Stimulated activated CD4-positive, alpha-beta T cell treated with anti-CD3 and anti-CD28 coated beads, Interleukin-1b, Interleukin-23, amount 100 ng/mL, for 1 hour (primary cell): ENCODE data around the gene PRSS8.
"Not testable (repeated sequence)": the region's sequence is repeated elsewhere in the genome, so short reads cannot be mapped to it uniquely, and the experiment has no call there.

ENCODE experiments used
- DNase-seq, 2 donors: peaks; one replicate each; pipeline ENCODE4 v3.0.0-alpha.2; 2020; ENCODE audit warnings: low read depth in 2 of 2

PRSS8 gene

GRCh38 chr16:31144418-31144817 is 8.9 kb upstream of the PRSS8 start:
- DNase-seq, result not testable (repeated sequence)

GRCh38 chr16:31143694-31144148 is 8.2 kb upstream of the PRSS8 start:
- DNase-seq, result no peak

- no peak for DNase-seq
Observed at GRCh38 chr16:31143011-31143693, 7.6 kb upstream of the PRSS8 start.

- DNase-seq, result peak; percentile 93 to 95
Observed at GRCh38 chr16:31142109-31143010, 6.8 kb upstream of the PRSS8 start.

DNA sequence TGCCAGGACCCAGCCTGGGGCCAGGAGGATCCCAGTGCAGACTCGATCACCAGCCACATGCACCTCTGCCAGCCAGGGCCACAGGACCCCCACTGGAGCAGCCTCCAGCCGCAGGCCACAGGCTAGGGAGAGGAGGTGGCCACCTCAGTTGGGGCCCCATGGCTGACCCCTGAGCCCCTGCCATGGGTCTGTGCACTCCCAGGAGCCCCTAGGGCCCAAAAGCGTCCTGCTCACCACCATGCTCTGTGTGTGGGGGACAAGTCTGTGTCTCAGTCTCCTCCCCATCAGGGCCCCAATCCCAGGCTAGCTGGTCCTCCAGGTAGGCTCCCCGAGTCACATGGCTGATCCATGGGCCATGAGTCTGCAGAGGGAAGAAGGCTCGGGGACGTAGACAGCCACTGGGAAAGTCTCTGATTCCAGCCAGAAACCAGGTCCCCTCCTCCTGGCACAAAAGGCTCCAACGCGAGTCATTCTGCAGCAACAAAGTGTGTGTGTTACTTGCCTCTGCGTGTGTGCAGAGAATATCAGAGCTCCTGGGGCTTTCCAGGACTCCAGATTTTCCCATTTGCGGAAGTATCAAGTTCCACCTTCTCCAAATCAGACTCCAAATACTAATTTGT is 6.1 kb upstream of the PRSS8 start:
- no peak for DNase-seq

DNA sequence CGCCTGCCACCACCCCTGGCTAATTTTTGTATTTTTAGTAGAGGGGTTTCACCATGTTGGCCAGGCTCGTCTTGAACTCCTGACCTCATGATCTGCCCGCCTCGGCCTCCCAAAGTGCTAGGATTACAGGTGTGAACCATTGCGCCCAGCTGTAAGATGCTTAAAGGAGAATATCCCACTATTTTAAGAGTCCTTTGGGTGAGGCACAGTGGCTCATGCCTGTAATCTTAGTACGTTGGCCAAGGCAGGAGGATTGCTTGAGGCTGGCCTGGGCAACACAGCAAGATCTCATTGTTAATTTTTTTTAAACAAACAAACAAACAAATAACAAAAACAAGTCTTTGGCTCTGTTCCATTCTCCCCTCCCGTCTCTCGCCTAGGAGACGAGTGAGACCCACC is 5.5 kb upstream of the PRSS8 start:
- not testable (repeated sequence) for DNase-seq

- no peak for DNase-seq
Observed at GRCh38 chr16:31138621-31139578, 3.4 kb upstream of the PRSS8 start.

DNA sequence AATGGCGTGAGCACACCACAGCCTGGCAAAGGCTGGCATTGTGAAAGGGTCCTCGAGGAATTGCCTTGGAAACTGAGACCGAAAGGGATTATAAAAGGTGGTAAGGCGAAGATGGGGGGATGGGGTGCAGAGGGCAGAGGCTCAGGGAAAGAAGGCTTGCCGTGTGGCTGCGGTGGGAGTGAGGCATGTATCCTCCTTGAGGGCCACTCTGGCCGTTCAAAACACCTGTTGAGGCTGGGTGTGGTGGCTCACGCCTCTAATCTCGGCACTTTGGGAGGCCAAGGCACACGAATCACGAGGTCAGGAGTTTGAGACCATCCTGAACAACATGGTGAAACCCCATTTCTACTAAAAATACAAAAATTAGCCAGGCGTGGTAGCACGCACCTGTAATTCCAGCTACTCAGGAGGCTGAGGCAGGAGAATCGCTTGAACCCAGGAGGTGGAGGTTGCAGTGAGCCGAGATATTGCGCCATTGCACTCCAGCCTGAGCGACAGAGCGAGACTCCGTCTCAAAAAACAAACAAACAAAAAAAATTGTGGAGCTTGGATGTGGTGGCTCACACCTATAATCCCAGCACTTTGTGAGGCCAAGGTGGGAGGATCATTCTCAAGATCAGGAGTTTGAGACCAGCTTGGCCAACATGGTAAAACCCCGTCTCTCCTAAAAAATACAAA is 1.4 kb upstream of the PRSS8 start:
- not testable (repeated sequence) for DNase-seq

GRCh38 chr16:31136287-31136662 is 748 bp upstream of the PRSS8 start:
- no peak for DNase-seq

DNA sequence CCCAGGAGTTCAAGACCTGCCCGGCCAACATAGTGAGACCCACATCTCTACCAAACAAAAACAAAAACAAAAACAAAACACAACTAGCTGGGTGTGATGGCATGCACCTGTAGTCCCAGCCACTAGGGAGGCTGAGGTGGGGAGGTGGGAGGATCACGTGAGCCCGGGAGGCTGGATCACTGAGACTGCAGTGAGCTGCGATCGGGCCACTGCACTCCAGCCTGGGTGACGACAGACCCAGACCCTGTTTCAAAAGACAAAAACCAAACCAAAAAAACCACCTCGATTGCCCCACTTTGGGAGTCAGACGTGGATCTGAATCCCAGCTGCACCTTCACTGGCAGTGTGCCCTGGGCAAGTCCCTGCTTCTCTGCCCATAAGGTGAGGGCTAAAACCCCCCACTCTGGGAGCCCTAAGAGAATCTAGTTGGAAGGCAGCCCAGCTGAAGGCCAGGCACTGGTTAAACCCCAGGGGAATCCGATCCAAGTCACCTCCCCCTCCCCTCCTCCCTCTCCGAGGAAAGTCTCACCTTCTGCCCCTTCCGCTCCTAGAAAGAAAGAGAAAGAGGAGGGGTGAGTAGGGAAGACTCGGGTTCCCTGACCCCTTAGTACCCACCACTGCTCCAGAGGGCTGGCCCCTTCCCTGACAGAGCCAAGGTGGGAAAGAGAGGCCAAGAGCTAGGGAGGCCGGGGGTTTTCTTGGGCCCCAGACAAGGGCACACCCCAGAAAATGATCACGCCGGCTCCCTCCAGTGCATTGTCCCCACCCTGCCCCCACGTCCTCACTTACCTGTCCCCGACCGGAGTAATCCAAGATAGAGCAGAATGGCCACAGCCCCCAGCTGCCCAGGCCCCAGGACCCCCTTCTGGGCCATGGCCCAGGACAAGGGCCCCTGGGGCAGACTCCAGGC is 647 bp downstream of the PRSS8 start:
- no peak for DNase-seq

- no peak for DNase-seq
Observed at GRCh38 chr16:31134091-31134571, 1.4 kb downstream of the PRSS8 start.

DNA sequence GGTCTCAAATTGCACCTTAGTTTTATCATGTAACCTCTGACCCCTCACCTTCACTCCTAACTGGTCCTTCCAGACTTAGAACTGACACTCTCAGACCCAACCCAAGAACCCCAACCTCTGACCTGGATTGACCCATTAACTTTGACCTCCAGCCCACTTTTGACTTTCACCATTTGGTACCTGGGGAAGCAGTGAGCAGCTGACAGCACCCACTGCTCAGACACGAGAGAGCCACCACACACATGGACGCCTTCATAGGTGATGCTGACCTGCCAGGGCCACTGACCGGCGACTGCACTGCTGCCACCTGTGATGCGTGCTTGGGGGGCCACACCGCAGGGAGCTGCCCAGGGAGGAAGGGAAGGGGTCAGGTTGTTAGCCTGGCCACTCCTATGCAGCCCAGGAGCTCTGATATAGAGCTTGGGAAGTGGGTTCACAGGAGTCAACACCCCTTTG is 2.5 kb downstream of the PRSS8 start:
- DNase-seq, result no peak

DNA sequence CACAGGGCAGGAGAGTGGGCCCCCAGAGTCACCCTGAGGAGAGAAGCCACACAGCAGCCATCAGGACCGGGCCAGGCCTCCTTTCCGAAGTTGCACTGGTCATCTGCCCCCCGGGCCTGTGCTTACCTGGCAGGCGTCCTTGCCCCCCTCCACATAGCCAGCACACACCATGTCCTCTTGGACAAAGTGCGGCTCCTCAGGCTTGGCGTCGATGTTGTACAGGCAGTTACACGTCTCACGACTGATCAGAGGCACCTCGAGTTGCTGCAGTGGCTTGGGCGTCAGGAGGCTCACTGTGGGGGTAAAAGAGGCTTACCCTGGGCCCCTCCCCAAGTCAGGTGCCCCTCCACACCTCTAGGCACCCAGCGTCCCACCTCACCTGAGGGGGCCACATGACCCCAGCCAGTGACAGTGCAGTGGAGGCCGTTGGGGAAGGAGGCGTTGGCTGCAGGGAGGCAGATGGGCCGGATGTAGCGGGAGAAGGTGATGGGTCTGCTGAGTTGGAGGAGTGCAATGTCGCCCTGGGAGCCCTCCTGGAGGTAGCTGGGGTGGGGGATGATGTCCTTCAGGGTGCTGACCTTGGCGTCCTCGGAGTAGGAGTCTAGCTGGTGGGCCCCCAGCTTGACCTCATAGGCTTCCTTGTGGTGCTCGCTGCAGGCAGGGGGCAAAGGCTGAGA is 3.1 kb downstream of the PRSS8 start:
- DNase-seq, result no peak

- DNase-seq, result no peak
Observed at GRCh38 chr16:31131841-31132271, 3.7 kb downstream of the PRSS8 start.

GRCh38 chr16:31131416-31131815 is 4.1 kb downstream of the PRSS8 start:
- DNase-seq, result no peak

DNA sequence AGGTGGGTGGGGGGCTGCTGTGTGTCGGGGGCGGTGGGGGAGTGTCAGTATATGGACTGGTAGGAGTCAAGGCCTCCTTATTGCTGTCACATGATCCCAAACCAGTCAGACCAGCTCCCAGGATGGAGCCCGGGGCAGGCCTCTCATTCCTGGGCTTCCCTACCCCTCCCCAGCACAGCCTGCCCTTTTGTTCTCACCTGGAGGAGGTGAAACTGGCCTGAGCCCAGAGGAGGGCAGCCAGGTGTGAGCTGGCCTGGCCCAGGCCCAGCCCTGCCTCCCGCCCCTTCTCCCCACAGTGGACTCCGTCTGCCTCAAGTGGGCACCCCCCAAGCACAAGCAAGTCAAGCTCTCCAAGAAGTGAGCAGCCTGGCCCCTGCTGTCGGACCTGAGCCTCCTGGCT is 4.6 kb downstream of the PRSS8 start:
- no peak for DNase-seq

DNA sequence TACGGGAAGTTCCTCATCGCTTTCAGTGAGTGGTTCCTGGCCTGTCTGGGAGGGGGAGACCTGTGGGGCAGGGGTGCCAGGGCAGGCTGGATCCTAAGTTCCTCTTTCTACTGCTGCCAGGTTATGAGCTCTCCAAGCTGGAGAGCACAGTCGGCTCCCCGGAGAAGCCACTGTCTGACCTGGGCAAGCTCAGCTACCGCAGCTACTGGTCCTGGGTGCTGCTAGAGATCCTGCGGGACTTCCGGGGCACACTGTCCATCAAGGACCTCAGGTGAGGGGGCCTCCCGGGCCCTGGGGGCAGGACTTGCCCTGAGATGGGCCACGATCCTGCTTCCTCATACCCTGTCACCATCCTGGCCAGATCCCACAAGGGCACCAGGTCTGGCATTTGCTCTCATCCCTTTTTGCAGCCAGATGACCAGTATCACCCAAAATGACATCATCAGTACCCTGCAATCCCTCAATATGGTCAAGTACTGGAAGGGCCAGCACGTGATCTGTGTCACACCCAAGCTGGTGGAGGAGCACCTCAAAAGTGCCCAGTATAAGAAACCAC is 5.1 kb downstream of the PRSS8 start:
- no peak for DNase-seq

GRCh38 chr16:31129568-31130335 is 5.8 kb downstream of the PRSS8 start:
- DNase-seq, result no peak
